Type B pancreatic cell (in vitro differentiated cells): ENCODE data around the gene CCDC146. TPM values are rescaled to one million over a fixed set of nuclear protein-coding genes. Genes with fewer than 3 reads are reported as not detected.
"Not testable (repeated sequence)": the region's sequence is repeated elsewhere in the genome, so short reads cannot be mapped to it uniquely, and the experiment has no call there.

Experiments
- DNase-seq: peaks from one replicate; pipeline ENCODE4 v3.0.0; 2021; ENCODE audit warnings: mixed read lengths; ENCODE audit not compliant: unreplicated experiment; ENCODE audit errors: extremely low spot score
- H3K27ac Mint-ChIP-seq: 2 replicates; pipeline ENCODE4 v1.8.0; 2021; ENCODE audit warnings: mild to moderate bottlenecking, mixed read lengths
- H3K27me3 Mint-ChIP-seq: 2 replicates; pipeline ENCODE4 v1.8.0; 2021; ENCODE audit warnings: mixed read lengths
- H3K36me3 Mint-ChIP-seq: 2 replicates; pipeline ENCODE4 v1.8.0; 2021; ENCODE audit warnings: mixed read lengths
- H3K4me1 Mint-ChIP-seq: one replicate; pipeline ENCODE4 v1.8.0; 2021; ENCODE audit warnings: mixed read lengths; ENCODE audit not compliant: unreplicated experiment
- H3K4me3 Mint-ChIP-seq: 2 replicates; pipeline ENCODE4 v1.8.0; 2021; ENCODE audit warnings: mild to moderate bottlenecking, mixed read lengths
- H3K9me3 Mint-ChIP-seq: 2 replicates; pipeline ENCODE4 v1.8.0; 2021; ENCODE audit warnings: mixed read lengths
- CTCF ChIP-seq: fragments of 200-600 bp; sonication (generic); conservative IDR thresholded peaks from 2 replicates; pipeline ENCODE4 v1.5.0; 2021; ENCODE audit warnings: antibody characterized with exemption, mild to moderate bottlenecking
- total RNA-seq: library from RNA; stranded (reverse); gene quantifications from 2 replicates; pipeline ENCODE4 v1.2.1, GENCODE V29; 2021; ENCODE audit warnings: low replicate concordance

The CCDC146 gene
- total RNA-seq, 1 donor from 2014 or later = 15.3 TPM

DNA sequence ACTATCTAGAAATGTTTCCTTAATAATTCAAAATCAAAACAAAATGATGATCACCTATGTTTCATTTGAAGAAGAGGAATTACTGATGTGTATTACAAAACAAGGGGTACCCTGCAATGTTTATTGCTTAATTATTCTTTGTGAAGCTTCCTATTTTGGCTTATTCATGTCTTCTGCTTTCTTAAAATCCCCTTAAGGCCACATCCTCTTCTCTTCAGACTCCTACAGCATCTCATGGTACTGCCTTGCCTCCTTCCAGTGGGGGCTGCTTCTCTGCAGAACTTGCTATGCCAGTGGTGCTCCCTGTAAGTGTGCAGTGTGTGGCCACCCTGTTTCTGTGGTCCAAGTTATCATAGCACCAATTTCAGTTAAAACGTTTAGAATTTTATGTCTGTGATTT is 35.0 kb downstream of the CCDC146 start:
- TF ChIP-seq CTCF = no peak
- Mint-ChIP-seq H3K27me3 (no peaks in the 10 kb centered on the region), H3K9me3 (no peaks in the 10 kb centered on the region), H3K27ac (no peak overlapping the region), H3K4me1 (no peaks in the 10 kb centered on the region), H3K4me3 (no peak overlapping the region), H3K36me3 (no peaks in the 10 kb centered on the region)
- DNase-seq = no peak

GRCh38 chr7:77171073-77171472 is 48.7 kb downstream of the CCDC146 start:
- H3K4me1 Mint-ChIP-seq, DNase-seq, H3K4me3 Mint-ChIP-seq, H3K9me3 Mint-ChIP-seq, H3K27me3 Mint-ChIP-seq, H3K36me3 Mint-ChIP-seq, H3K27ac Mint-ChIP-seq: not testable (repeated sequence)

DNA sequence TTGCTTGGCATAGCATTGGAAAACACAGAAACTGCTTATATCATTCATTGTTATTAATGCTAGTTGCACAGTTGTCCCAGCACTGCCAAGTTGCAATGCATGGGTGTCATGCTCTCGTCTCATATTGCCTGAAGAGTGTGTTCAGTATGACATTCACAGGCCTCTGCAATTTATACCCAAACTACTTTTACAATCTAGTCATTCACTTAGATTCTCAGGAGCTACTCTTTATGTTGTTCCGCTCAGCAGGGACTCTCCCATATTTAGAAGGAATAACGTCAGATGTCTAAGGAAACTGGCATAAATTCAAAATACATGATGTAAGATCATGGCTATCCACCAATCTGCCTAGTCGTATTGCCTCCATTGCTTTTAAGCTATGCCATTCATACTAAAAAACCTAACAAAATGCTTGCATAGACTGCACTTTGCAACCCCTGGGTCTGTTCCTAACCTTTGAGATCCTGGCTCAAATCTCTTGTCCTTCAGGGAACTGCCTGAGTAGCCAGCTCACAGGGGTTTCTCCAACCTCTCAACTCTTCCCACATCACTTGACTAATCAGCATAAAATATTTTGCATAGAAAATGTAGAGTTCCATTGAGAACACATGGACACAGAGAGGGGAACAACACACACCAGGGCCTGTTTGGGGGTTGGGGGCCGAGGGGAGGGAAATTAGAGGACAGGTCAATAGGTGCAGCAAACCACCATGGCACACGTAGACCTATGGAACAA is 50.2 kb downstream of the CCDC146 start:
- not testable (repeated sequence) for H3K9me3 Mint-ChIP-seq, H3K27ac Mint-ChIP-seq, H3K4me3 Mint-ChIP-seq, DNase-seq, H3K27me3 Mint-ChIP-seq, H3K36me3 Mint-ChIP-seq, H3K4me1 Mint-ChIP-seq

- H3K27me3 Mint-ChIP-seq, H3K4me3 Mint-ChIP-seq, H3K36me3 Mint-ChIP-seq, H3K9me3 Mint-ChIP-seq, DNase-seq, H3K4me1 Mint-ChIP-seq, H3K27ac Mint-ChIP-seq: not testable (repeated sequence)
Measured at GRCh38 chr7:77174418-77174817, 52.0 kb downstream of the CCDC146 start.

GRCh38 chr7:77175274-77175800 is 52.9 kb downstream of the CCDC146 start:
- H3K9me3 Mint-ChIP-seq, H3K36me3 Mint-ChIP-seq, H3K27me3 Mint-ChIP-seq, H3K4me3 Mint-ChIP-seq, DNase-seq, H3K4me1 Mint-ChIP-seq, H3K27ac Mint-ChIP-seq: not testable (repeated sequence)

DNA sequence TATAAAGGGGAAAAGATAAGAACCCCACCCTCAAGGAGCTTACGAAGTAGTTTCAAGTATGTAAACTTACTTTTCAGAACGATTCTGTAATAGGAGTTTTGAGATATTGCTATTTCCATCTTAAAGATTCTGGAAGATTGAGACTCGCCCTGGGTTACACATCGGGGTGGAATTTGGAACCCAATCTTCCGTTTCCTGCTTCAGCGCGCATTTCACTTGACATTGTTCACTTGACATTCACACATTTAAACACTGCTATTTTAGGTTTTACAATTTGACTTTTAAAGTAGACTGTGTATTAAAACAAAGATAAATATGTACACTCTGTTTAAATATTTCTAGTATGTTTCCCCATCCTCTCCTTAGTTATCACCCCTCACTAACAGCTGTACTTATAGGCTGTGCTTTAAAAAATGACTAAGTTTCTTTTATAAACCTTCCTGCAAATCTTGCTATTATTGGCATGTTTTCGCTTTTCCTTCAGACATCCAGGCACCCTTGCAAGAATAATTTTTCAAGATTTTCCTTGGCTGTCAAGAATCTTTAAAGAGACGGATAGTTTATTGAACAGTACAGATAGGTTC is 55.0 kb downstream of the CCDC146 start:
- not testable (repeated sequence) for DNase-seq, H3K36me3 Mint-ChIP-seq, H3K4me3 Mint-ChIP-seq, H3K27ac Mint-ChIP-seq, H3K9me3 Mint-ChIP-seq, H3K4me1 Mint-ChIP-seq, H3K27me3 Mint-ChIP-seq

DNA sequence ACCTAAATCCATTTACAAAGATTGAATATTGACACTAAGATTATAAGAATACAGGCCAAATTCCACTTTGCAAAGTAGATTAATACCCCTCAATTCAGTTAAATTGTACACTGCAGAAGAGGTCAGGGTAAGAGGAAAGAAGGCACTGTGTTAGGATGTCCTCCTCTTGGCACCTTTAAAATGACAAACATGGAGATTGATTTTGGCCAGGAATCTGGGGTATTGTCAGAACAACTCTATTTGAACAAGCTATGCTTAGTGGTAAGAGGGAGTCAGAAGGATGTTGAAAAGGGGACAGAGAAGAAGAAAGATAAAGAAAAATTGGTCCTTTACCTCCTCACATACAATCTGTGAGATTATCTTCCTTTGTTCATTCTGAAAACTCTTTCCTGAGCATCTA is 55.6 kb downstream of the CCDC146 start:
- not testable (repeated sequence) for DNase-seq, H3K27ac Mint-ChIP-seq, H3K9me3 Mint-ChIP-seq, H3K36me3 Mint-ChIP-seq, H3K4me1 Mint-ChIP-seq, H3K27me3 Mint-ChIP-seq, H3K4me3 Mint-ChIP-seq

- no peaks in the 10 kb centered on the region for H3K27me3 Mint-ChIP-seq
- peaks cover 4% of the 10 kb centered on the region for H3K4me1 Mint-ChIP-seq
- H3K36me3 Mint-ChIP-seq = no peaks in the 10 kb centered on the region
- H3K9me3 Mint-ChIP-seq = peaks cover 5% of the 10 kb centered on the region
- no peak overlapping the region for H3K27ac Mint-ChIP-seq
- no peak for TF ChIP-seq CTCF
- no peak for DNase-seq
- no peak overlapping the region for H3K4me3 Mint-ChIP-seq
Measured at GRCh38 chr7:77181015-77181595, 58.7 kb downstream of the CCDC146 start.
